CD4-positive, alpha-beta T cell treated with Interleukin-2 at 100 ng/mL for 4 hours (primary cell): Measurements from ENCODE around the gene TEX29.

Source experiments
- DNase-seq: peaks from one replicate; pipeline ENCODE4 v3.0.0-alpha.2; 2020; ENCODE audit warnings: low spot score

Gene TEX29

GRCh38 chr13:111370147-111370546, 49.7 kb downstream of the TEX29 start:
- DNase-seq = no peak

GRCh38 chr13:111370570-111371535, 50.4 kb downstream of the TEX29 start:
- DNase-seq = no peak

GRCh38 chr13:111371720-111372119, 51.3 kb downstream of the TEX29 start:
- DNase-seq = no peak

GRCh38 chr13:111372651-111373425, 52.4 kb downstream of the TEX29 start:
- DNase-seq = no peak

- DNase-seq = no peak
These were observed 53.0 kb downstream of the TEX29 start for GRCh38 chr13:111373486-111373885.

GRCh38 chr13:111380431-111380830, 60.0 kb downstream of the TEX29 start:
- DNase-seq = no peak

GRCh38 chr13:111382411-111382810, 62.0 kb downstream of the TEX29 start:
- DNase-seq = no peak

GRCh38 chr13:111382877-111383276, 62.4 kb downstream of the TEX29 start:
- no peak for DNase-seq

- DNase-seq = no peak
These were observed 63.4 kb downstream of the TEX29 start for GRCh38 chr13:111383591-111384440.

GRCh38 chr13:111384441-111385182, 64.2 kb downstream of the TEX29 start:
- DNase-seq = no peak

- no peak for DNase-seq
These were observed 64.9 kb downstream of the TEX29 start for GRCh38 chr13:111385183-111385857.

GRCh38 chr13:111387026-111387871, 66.8 kb downstream of the TEX29 start:
- DNase-seq = no peak

- DNase-seq = no peak
These were observed 67.6 kb downstream of the TEX29 start for GRCh38 chr13:111387945-111388600.

GRCh38 chr13:111388851-111389500, 68.5 kb downstream of the TEX29 start:
- DNase-seq = no peak

- DNase-seq = no peak
These were observed 69.4 kb downstream of the TEX29 start for GRCh38 chr13:111389621-111390521.

- DNase-seq = no peak
These were observed 70.3 kb downstream of the TEX29 start for GRCh38 chr13:111390522-111391270.

GRCh38 chr13:111392486-111392885, 72.0 kb downstream of the TEX29 start:
- DNase-seq = no peak
